ENCODE measurements around the gene GATA6. TPM values are rescaled to one million over a fixed set of nuclear protein-coding genes. Genes with fewer than 3 reads are reported as not detected.
"Not testable (repeated sequence)": the region's sequence is repeated elsewhere in the genome, so short reads cannot be mapped to it uniquely, and the experiment has no call there.

The GATA6 gene
- total RNA-seq, 1 donor from 2014 or later, result 2.5 TPM

DNA sequence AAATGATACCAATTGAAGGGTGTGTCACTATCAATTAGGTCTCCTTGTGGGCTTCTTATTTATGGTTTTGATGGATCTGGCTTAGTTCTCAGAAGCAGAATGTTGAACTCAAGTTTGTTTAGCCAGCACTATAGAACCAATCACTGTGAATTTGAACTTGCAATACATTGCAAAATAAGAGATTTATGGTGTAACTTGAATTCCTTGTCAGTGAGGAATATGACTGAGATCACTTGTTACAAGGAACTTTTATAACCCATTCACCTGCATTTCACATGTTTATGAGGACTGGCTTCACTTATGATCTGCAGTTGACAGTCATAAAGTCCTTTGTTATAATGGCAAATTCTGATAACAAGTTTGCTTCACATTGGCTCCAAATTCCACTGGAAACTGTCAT, 9.8 kb downstream of the GATA6 start:
- DNase-seq (ENCODE audit: low read depth), result no peak
- Histone ChIP-seq H3K36me3 (ENCODE audit: control insufficient read depth, insufficient read depth, low read length) (no peaks in the 10 kb centered on the region), H3K4me3 (ENCODE audit: low read depth, low read length) (no peak overlapping the region), H3K27me3 (ENCODE audit: control insufficient read depth, insufficient read depth, low read length) (peaks cover 26% of the 10 kb centered on the region)
- TF ChIP-seq, protein P1, sequence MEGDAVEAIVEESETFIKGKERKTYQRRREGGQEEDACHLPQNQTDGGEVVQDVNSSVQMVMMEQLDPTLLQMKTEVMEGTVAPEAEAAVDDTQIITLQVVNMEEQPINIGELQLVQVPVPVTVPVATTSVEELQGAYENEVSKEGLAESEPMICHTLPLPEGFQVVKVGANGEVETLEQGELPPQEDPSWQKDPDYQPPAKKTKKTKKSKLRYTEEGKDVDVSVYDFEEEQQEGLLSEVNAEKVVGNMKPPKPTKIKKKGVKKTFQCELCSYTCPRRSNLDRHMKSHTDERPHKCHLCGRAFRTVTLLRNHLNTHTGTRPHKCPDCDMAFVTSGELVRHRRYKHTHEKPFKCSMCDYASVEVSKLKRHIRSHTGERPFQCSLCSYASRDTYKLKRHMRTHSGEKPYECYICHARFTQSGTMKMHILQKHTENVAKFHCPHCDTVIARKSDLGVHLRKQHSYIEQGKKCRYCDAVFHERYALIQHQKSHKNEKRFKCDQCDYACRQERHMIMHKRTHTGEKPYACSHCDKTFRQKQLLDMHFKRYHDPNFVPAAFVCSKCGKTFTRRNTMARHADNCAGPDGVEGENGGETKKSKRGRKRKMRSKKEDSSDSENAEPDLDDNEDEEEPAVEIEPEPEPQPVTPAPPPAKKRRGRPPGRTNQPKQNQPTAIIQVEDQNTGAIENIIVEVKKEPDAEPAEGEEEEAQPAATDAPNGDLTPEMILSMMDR (IDR thresholded peaks at IDR 0.05; ENCODE audit: insufficient read depth, low read length, poor library complexity, severe bottlenecking), result no peak

- DNase-seq (ENCODE audit: low read depth), result no peak
- TF ChIP-seq, protein P1 (IDR thresholded peaks at IDR 0.05; ENCODE audit: insufficient read depth, low read length, poor library complexity, severe bottlenecking), result no peak
- Histone ChIP-seq H3K4me3 (ENCODE audit: low read depth, low read length) (no peak overlapping the region), H3K36me3 (ENCODE audit: control insufficient read depth, insufficient read depth, low read length) (no peaks in the 10 kb centered on the region), H3K27me3 (ENCODE audit: control insufficient read depth, insufficient read depth, low read length) (peaks cover 23% of the 10 kb centered on the region)
These were observed 10.2 kb downstream of the GATA6 start for GRCh38 chr18:22179631-22180030.

DNA sequence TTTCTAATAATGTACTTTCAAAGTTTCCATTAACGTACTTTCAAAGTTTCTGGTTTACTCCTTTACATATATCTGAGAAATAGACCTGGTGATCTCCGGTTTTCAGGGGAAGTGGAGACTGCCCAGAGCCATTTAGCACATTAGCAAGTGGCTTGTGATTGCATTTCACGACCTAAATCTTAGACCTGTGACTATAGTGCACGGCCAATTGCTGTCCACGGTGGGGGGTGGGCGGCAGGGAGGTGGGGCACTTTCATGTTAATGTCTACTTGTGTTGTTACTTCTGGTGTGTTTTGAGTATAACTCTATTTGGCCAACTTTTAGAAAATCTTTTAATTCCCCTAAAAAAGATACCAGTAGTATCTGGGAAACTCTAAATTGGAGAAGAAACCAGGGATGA, 11.3 kb downstream of the GATA6 start:
- Histone ChIP-seq H3K4me3 (ENCODE audit: low read depth, low read length) (no peak overlapping the region), H3K27me3 (ENCODE audit: control insufficient read depth, insufficient read depth, low read length) (peaks cover 17% of the 10 kb centered on the region), H3K36me3 (ENCODE audit: control insufficient read depth, insufficient read depth, low read length) (no peaks in the 10 kb centered on the region)
- TF ChIP-seq, protein P1 (IDR thresholded peaks at IDR 0.05; ENCODE audit: insufficient read depth, low read length, poor library complexity, severe bottlenecking), result no peak
- no peak for DNase-seq (ENCODE audit: low read depth)

DNA sequence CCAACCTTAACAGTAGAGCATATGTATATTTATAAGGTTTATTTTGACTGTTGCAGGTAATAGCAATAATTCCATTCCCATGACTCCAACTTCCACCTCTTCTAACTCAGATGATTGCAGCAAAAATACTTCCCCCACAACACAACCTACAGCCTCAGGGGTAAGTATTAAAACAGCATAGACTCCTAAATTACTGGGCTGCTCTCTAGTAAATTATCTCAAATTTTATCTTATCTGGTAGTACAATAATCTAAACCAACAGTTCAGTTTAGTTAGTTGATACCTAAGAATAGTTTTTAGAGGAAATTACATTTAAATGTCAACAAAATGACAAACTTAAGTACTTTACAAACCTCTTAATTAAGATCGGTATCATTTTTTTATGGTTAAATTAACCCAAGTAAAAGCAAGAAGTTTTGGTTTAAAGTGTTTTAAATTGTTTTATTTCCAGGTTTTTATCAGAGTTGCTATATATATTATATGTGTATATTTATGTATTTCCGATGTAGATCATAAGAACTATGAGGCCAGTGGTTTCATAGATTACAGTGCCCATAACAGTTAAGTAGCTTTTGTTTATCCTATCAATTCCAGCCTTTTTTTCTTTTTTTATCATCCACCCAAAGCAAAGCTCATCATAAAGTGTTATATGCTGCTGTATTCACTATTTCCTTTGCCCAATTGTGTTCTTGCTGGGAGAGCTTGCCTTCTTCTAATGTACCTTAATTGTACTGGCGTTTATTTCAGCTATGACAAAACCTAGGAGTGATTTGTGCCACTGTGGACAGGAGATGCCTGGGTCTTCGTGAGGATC, 13.7 kb downstream of the GATA6 start:
- DNase-seq (ENCODE audit: low read depth), result no peak
- TF ChIP-seq, protein P1 (IDR thresholded peaks at IDR 0.05; ENCODE audit: insufficient read depth, low read length, poor library complexity, severe bottlenecking), result no peak

GRCh38 chr18:22183698-22184170, 14.3 kb downstream of the GATA6 start:
- no peak for DNase-seq (ENCODE audit: low read depth)
- Histone ChIP-seq H3K27me3 (ENCODE audit: control insufficient read depth, insufficient read depth, low read length) (peaks cover 4% of the 10 kb centered on the region), H3K36me3 (ENCODE audit: control insufficient read depth, insufficient read depth, low read length) (no peaks in the 10 kb centered on the region), H3K4me3 (ENCODE audit: low read depth, low read length) (no peak overlapping the region)
- TF ChIP-seq, protein P1 (IDR thresholded peaks at IDR 0.05; ENCODE audit: insufficient read depth, low read length, poor library complexity, severe bottlenecking), result no peak

More for the DNA sequence above, 13.7 kb downstream of the GATA6 start:
- Histone ChIP-seq H3K36me3 (ENCODE audit: control insufficient read depth, insufficient read depth, low read length) (no peaks in the 10 kb centered on the region), H3K27me3 (ENCODE audit: control insufficient read depth, insufficient read depth, low read length) (peaks cover 4% of the 10 kb centered on the region), H3K4me3 (ENCODE audit: low read depth, low read length) (no peak overlapping the region)

- not testable (repeated sequence) for H3K36me3 ChIP-seq (ENCODE audit: control insufficient read depth, insufficient read depth, low read length); H3K4me3 ChIP-seq (ENCODE audit: low read depth, low read length); H3K27me3 ChIP-seq (ENCODE audit: control insufficient read depth, insufficient read depth, low read length); DNase-seq (ENCODE audit: low read depth)
These were observed 15.2 kb downstream of the GATA6 start for GRCh38 chr18:22184573-22184972.

Measured in kidney epithelial cell (primary cell).